Panc1 (cell line): ENCODE measurements around the gene ZNF774. TPM values are rescaled to one million over a fixed set of nuclear protein-coding genes. Genes with fewer than 3 reads are reported as not detected.

ENCODE experiments used
- ATAC-seq: fragments of 200-7000 bp; cut with Tn5 transposase; 2 replicates; pipeline ENCODE4 v1.9.1; 2020; ENCODE audit warnings: mild to moderate bottlenecking, moderate library complexity
- BruUV-seq: library from RNA; stranded (reverse); fragments of 400-500 nt; replicated peaks from 2 replicates; lab custom pipeline; 2021; lab: Mats Ljungman, UMichigan
- CTCF ChIA-PET: fragments of 300-600 bp; sonication (Branson Sonifier 250); formaldehyde crosslinking; loops from one replicate; lab custom pipeline; 2022; ENCODE audit warnings: antibody characterized with exemption; lab: Charles Lee
- POLR2A ChIA-PET: fragments of 300-600 bp; sonication (Branson Sonifier 250); formaldehyde crosslinking; loops from one replicate; lab custom pipeline; 2022; ENCODE audit warnings: antibody characterized with exemption; lab: Charles Lee
- DNase-seq: peaks from one replicate; pipeline ENCODE4 v3.0.0-alpha.2; 2010; ENCODE audit warnings: low read depth, low spot score
- H3K27ac ChIP-seq: 2 replicates; pipeline ENCODE4 v1.5.1; 2011; ENCODE audit warnings: mild to moderate bottlenecking, low read length, inconsistent platforms
- H3K27me3 ChIP-seq: fragments of 200-500 bp; sonication (Bioruptor generic); 2 replicates; pipeline ENCODE4 v1.6.0; 2014; ENCODE audit warnings: low read length, inconsistent platforms; ENCODE audit not compliant: control insufficient read depth, insufficient read depth
- H3K36me3 ChIP-seq: fragments of 200-500 bp; sonication (Bioruptor generic); 2 replicates; pipeline ENCODE4 v1.5.1; 2014; ENCODE audit warnings: inconsistent platforms, mild to moderate bottlenecking, low read length, moderate library complexity; ENCODE audit not compliant: control insufficient read depth, insufficient read depth
- H3K4me1 ChIP-seq: 2 replicates; pipeline ENCODE4 v1.5.1; 2011; ENCODE audit warnings: inconsistent platforms, mild to moderate bottlenecking, low read length, moderate library complexity; ENCODE audit not compliant: control insufficient read depth, insufficient read depth
- H3K4me3 ChIP-seq, 2 experiments: 2 replicates each; pipeline ENCODE4 v1.5.1; 2011 to 2012; ENCODE audit warnings: low read depth in 2 of 2, low read length in 2 of 2, mild to moderate bottlenecking in 2 of 2, inconsistent platforms in 1 of 2, moderate library complexity in 1 of 2
- H3K9me3 ChIP-seq: fragments of 200-500 bp; sonication (Bioruptor generic); 2 replicates; pipeline ENCODE4 v1.5.1; 2014; ENCODE audit warnings: low read depth, mild to moderate bottlenecking, inconsistent platforms, low read length, moderate library complexity; ENCODE audit not compliant: control insufficient read depth, insufficient read depth
- CTCF ChIP-seq: fragments of 450-650 bp; IDR thresholded peaks from 2 replicates; pipeline ENCODE4 v1.5.1; 2017; ENCODE audit warnings: mild to moderate bottlenecking
- POLR2AphosphoS5 ChIP-seq: IDR thresholded peaks from 2 replicates; pipeline ENCODE4 v1.6.1; 2012; ENCODE audit warnings: mild to moderate bottlenecking, low read depth, low read length, moderate library complexity
- REST ChIP-seq, 2 experiments: IDR thresholded peaks; 2 replicates each; pipeline ENCODE4 v1.6.1; 2011 to 2012; ENCODE audit warnings: low read depth in 2 of 2, control low read depth in 1 of 2, low read length in 1 of 2, mild to moderate bottlenecking in 1 of 2, moderate library complexity in 1 of 2; ENCODE audit not compliant: insufficient read depth in 1 of 2
- SIN3A ChIP-seq: IDR thresholded peaks from 2 replicates; pipeline ENCODE4 v1.6.1; 2012; ENCODE audit warnings: low read depth, mild to moderate bottlenecking, low read length, moderate library complexity, borderline replicate concordance; ENCODE audit not compliant: insufficient read depth
- TCF7L2 ChIP-seq: IDR thresholded peaks from 2 replicates; pipeline ENCODE4 v1.6.1; 2011; ENCODE audit warnings: mild to moderate bottlenecking, low read depth, low read length, inconsistent platforms
- in situ Hi-C: cut with HindIII; loops from 2 replicates; pipeline ENCODE4 v1.10.0; 2016; ENCODE audit warnings: low sequenced_read_pairs, low pct_unique_long_range_greater_than_20kb
- intact Hi-C: fragments of 100-400 bp; cut with micrococcal nuclease; formaldehyde crosslinking; loops from one replicate; pipeline ENCODE4 v1.10.0; 2022; ENCODE audit not compliant: unreplicated experiment
- total RNA-seq: library from RNA; stranded (reverse); gene quantifications from one replicate; pipeline ENCODE4 v1.2.1, GENCODE V29; 2021; ENCODE audit not compliant: unreplicated experiment

ZNF774 gene
- total RNA-seq, 1 experiment from 2014 or later = 5.2 TPM

GRCh38 chr15:90337256-90337655 is 14.8 kb upstream of the ZNF774 start:
- BruUV-seq = no TSS peak
- in situ Hi-C loops = no loop called here
- intact Hi-C loops = no loop called here
- Histone ChIP-seq H3K4me1 (peaks cover 14% of the 10 kb centered on the region), H3K27me3 (no peaks in the 10 kb centered on the region), H3K9me3 (no peaks in the 10 kb centered on the region), H3K27ac (peak overlapping the region; percentile 44), H3K36me3 (no peaks in the 10 kb centered on the region), H3K4me3 (no peak overlapping the region)
- DNase-seq (no peak), ATAC-seq (peak; percentile 67)
- no peak for TF ChIP-seq TCF7L2
- no peak for TF ChIP-seq REST (IDR thresholded peaks at IDR 0.05; ENCODE audit: insufficient read depth in 1 of 2, low read depth in 2 of 2, low read length in 1 of 2)
- TF ChIP-seq SIN3A = no peak
- TF ChIP-seq POLR2AphosphoS5 = no peak
- POLR2A ChIA-PET = interaction anchor here (0.6 to 0.8 kb wide), 2 partner anchors 33 to 112 kb away, joined by 3 read pairs; no protein-coding TSS in a partner anchor
- CTCF ChIA-PET = interaction anchor here (1.8 kb wide), 1 partner anchor 18 kb away, joined by 5 read pairs; no protein-coding TSS in a partner anchor

GRCh38 chr15:90338532-90338931 is 13.6 kb upstream of the ZNF774 start:
- POLR2A ChIA-PET = no interaction called here

More at GRCh38 chr15:90338532-90338931, 13.6 kb upstream of the ZNF774 start:
- no peak for DNase-seq
- CTCF ChIA-PET = no interaction called here
- intact Hi-C loops (no loop called here), in situ Hi-C loops (no loop called here)
- H3K36me3 ChIP-seq = no peaks in the 10 kb centered on the region
- no TSS peak for BruUV-seq
- no peaks in the 10 kb centered on the region for H3K27me3 ChIP-seq
- H3K9me3 ChIP-seq = no peaks in the 10 kb centered on the region
- no peak for ATAC-seq
- peak overlapping the region; percentile 26; the same call in 1 of the 2 replicates for H3K27ac ChIP-seq
- peaks cover 14% of the 10 kb centered on the region for H3K4me1 ChIP-seq
- TF ChIP-seq POLR2AphosphoS5 = no peak
- TF ChIP-seq TCF7L2 = no peak
- no peak for TF ChIP-seq SIN3A
- no peak for TF ChIP-seq CTCF
- no peak for TF ChIP-seq REST (IDR thresholded peaks at IDR 0.05; ENCODE audit: insufficient read depth in 1 of 2, low read depth in 2 of 2, low read length in 1 of 2)
- no peak overlapping the region for H3K4me3 ChIP-seq
